A549 (cell line): ENCODE data around the gene CASP7. TPM values are rescaled to one million over a fixed set of nuclear protein-coding genes. Genes with fewer than 3 reads are reported as not detected.

Experiments used
- ATAC-seq, 2 experiments: fragments of 200-7000 bp in 1 of 2; fragments of >200 bp in 1 of 2; cut with Nextera tagmentation in 1 of 2; cut with Tn5 transposase in 1 of 2; 3 replicates each; pipeline versions ENCODE4 v1.8.0 to v1.9.1; 2018 to 2020; ENCODE audit warnings: mild to moderate bottlenecking in 1 of 2, moderate library complexity in 1 of 2
- CTCF ChIA-PET: fragments of 300-600 bp; sonication (Branson Sonifier 250); formaldehyde crosslinking; extraction: SDS; loops from one replicate; lab custom pipeline; 2021; ENCODE audit warnings: antibody characterized with exemption, inconsistent platforms; lab: Yijun Ruan, JAX
- POLR2A ChIA-PET: fragments of 350-600 bp; formaldehyde crosslinking; extraction: SDS; loops from one replicate; lab custom pipeline; 2021; ENCODE audit warnings: antibody characterized with exemption, inconsistent platforms; lab: Yijun Ruan, JAX
- DNase-seq, 2 experiments: peaks; one replicate each; pipeline versions ENCODE4 v3.0.0 to v3.0.0-alpha.2; 2011 to 2016; ENCODE audit warnings: low read depth in 1 of 2, low spot score in 1 of 2
- FAIRE-seq: peaks from 2 replicates; lab custom pipeline; 2011; peaks lifted over from hg19 to GRCh38; lab: Jason Lieb, UNC
- H3K27ac ChIP-seq, 2 experiments: fragments of >200 bp; sonication (Bioruptor Twin); formaldehyde crosslinking; 3 replicates each; pipeline ENCODE4 v1.5.1; 2016 to 2017
- H3K4me1 ChIP-seq: fragments of >200 bp; sonication (Bioruptor Twin); formaldehyde crosslinking; 3 replicates; pipeline ENCODE4 v1.6.1; 2016
- H3K4me2 ChIP-seq: fragments of >200 bp; sonication (Bioruptor Twin); formaldehyde crosslinking; 3 replicates; pipeline ENCODE4 v1.6.1; 2016
- H3K4me3 ChIP-seq: fragments of >200 bp; sonication (Bioruptor Twin); formaldehyde crosslinking; 3 replicates; pipeline ENCODE4 v1.5.1; 2016
- H3K9me3 ChIP-seq: fragments of >200 bp; sonication (Bioruptor Twin); formaldehyde crosslinking; 3 replicates; pipeline ENCODE4 v1.6.1; 2016
- BHLHE40 ChIP-seq: IDR thresholded peaks from 2 replicates; pipeline ENCODE4 v1.6.1; 2012; ENCODE audit warnings: low read depth, low read length, inconsistent platforms
- CBX2 ChIP-seq: fragments of 200-600 bp; sonication (generic); IDR thresholded peaks from 2 replicates; pipeline ENCODE4 v1.6.1; 2016; ENCODE audit warnings: low read depth, mild to moderate bottlenecking, borderline replicate concordance
- EHF ChIP-seq: fragments of 250-450 bp; sonication (Bioruptor Pico); IDR thresholded peaks from 2 replicates; pipeline ENCODE4 v1.5.0; 2020; ENCODE audit warnings: mild to moderate bottlenecking
- EHMT2 ChIP-seq: fragments of 200-600 bp; sonication (generic); IDR thresholded peaks from 2 replicates; pipeline ENCODE4 v1.6.1; 2016; ENCODE audit warnings: antibody characterized with exemption, low read depth, mild to moderate bottlenecking, moderate library complexity
- ELK1 ChIP-seq: fragments of 150-350 bp; IDR thresholded peaks from 2 replicates; pipeline ENCODE4 v1.6.1; 2014; ENCODE audit warnings: low read depth, mild to moderate bottlenecking, low read length
- EP300 ChIP-seq, 2 experiments: fragments of >200 bp; sonication (Bioruptor Twin); formaldehyde crosslinking; IDR thresholded peaks; 2 replicates in 1 of 2; 3 replicates in 1 of 2; pipeline ENCODE4 v1.6.1; 2016 to 2017
- FOXS1 ChIP-seq: fragments of 250-450 bp; sonication (Bioruptor Pico); IDR thresholded peaks from 2 replicates; pipeline ENCODE4 v1.5.0; 2020; ENCODE audit warnings: mild to moderate bottlenecking, moderate library complexity
- HDAC2 ChIP-seq: fragments of 200-600 bp; sonication (generic); IDR thresholded peaks from 2 replicates; pipeline ENCODE4 v1.6.1; 2016
- HOXB13 ChIP-seq: fragments of 250-450 bp; sonication (Bioruptor Pico); IDR thresholded peaks from 2 replicates; pipeline ENCODE4 v1.5.0; 2020; ENCODE audit warnings: low read depth, mild to moderate bottlenecking, moderate library complexity
- JUNB ChIP-seq: fragments of >200 bp; sonication (Bioruptor Twin); formaldehyde crosslinking; IDR thresholded peaks from 2 replicates; pipeline ENCODE4 v1.6.1; 2016
- NFE2L2 ChIP-seq: fragments of 150-350 bp; conservative IDR thresholded peaks from 2 replicates; pipeline ENCODE4 v1.6.1; 2014; ENCODE audit warnings: low read length
- NPAS2 ChIP-seq: fragments of 250-450 bp; sonication (Bioruptor Pico); IDR thresholded peaks from 2 replicates; pipeline ENCODE4 v1.8.0; 2022; ENCODE audit warnings: mild to moderate bottlenecking, moderate library complexity, borderline replicate concordance
- RARB ChIP-seq: fragments of 250-450 bp; sonication (Bioruptor Pico); IDR thresholded peaks from 2 replicates; pipeline ENCODE4 v1.8.0; 2021; ENCODE audit warnings: mild to moderate bottlenecking, moderate library complexity
- TFCP2L1 ChIP-seq: fragments of 250-450 bp; sonication (Bioruptor Pico); IDR thresholded peaks from 2 replicates; pipeline ENCODE4 v1.5.0; 2021; ENCODE audit warnings: mild to moderate bottlenecking
- ZC3H11A ChIP-seq: fragments of 450-650 bp; IDR thresholded peaks from 2 replicates; pipeline ENCODE4 v1.6.1; 2014; ENCODE audit warnings: antibody characterized with exemption, mild to moderate bottlenecking
- ZSCAN20 ChIP-seq: fragments of 250-450 bp; sonication (Bioruptor Pico); IDR thresholded peaks from 2 replicates; pipeline ENCODE4 v1.8.0; 2022; ENCODE audit warnings: mild to moderate bottlenecking, moderate library complexity
- WGBS: methylation state at CpG from one replicate; pipeline ENCODE4 v1.1.6; 2017; ENCODE audit errors: missing lambda C conversion rate; 5-methylcytosine and 5-hydroxymethylcytosine counted together
- polyA plus RNA-seq, 4 experiments: library from polyadenylated mRNA; depleted of rRNA in 3 of 4; stranded (reverse); fragments of >200 nt; fragmentation: RNase III in 1 of 4; extraction: RNeasy Plus Mini Kit Qiagen cat#74134 plus additional on column Dnase treatment in 1 of 4; gene quantifications; 2 replicates in 3 of 4; 3 replicates in 1 of 4; pipeline ENCODE4 v1.2.3, GENCODE V29; 2011 to 2017
- TF ChIP-seq, protein P1 (sequence below): IDR thresholded peaks from 2 replicates; pipeline ENCODE4 v1.6.1; 2012
- TF ChIP-seq, protein P2 (sequence below): IDR thresholded peaks from 2 replicates; pipeline ENCODE4 v1.6.1; 2012; ENCODE audit warnings: low read depth, borderline replicate concordance

Gene CASP7
- polyA plus RNA-seq, 2 of the 4 experiments (the other 2 are of a cell fraction), result 22.6 to 29.7 TPM

- ATAC-seq, result no peak
Observed at GRCh38 chr10:113690749-113691148, 11.0 kb downstream of the CASP7 start.

GRCh38 chr10:113691381-113691780 lies 11.7 kb downstream of the CASP7 start:
- no peak for FAIRE-seq
- TF ChIP-seq HDAC2, result no peak
- Histone ChIP-seq H3K9me3 (peaks cover 30% of the 10 kb centered on the region), H3K27ac (no peak overlapping the region), H3K4me2 (no peak overlapping the region), H3K4me3 (no peak overlapping the region), H3K4me1 (no peaks in the 10 kb centered on the region)
- POLR2A ChIA-PET, result no interaction called here
- no peak for DNase-seq
- WGBS, result 71% methylated on average over 2 of the region's 2 CpGs
- no peak for ATAC-seq
- CTCF ChIA-PET, result interaction anchor here (1.0 to 6.4 kb wide), 4 partner anchors 11 to 412 kb away, joined by 3 to 38 read pairs (median 10); partner anchors contain the start of gene CASP7

More at GRCh38 chr10:113690749-113691148, 11.0 kb downstream of the CASP7 start:
- Histone ChIP-seq H3K9me3 (peaks cover 30% of the 10 kb centered on the region), H3K4me3 (no peak overlapping the region), H3K27ac (no peak overlapping the region), H3K4me1 (no peaks in the 10 kb centered on the region), H3K4me2 (no peak overlapping the region)
- DNase-seq (no peak), FAIRE-seq (no peak)
- ChIA-PET CTCF (interaction anchor here (1.0 to 6.4 kb wide), 3 partner anchors 11 to 24 kb away, joined by 3 to 38 read pairs (median 11); partner anchors contain the start of gene CASP7), POLR2A (no interaction called here)
- WGBS, result 65% methylated on average over 3 of the region's 3 CpGs
- TF ChIP-seq CBX2 (no peak), RARB (no peak), EP300 (IDR thresholded peaks at IDR 0.05) (no peak), JUNB (no peak), ELK1 (no peak)

DNA sequence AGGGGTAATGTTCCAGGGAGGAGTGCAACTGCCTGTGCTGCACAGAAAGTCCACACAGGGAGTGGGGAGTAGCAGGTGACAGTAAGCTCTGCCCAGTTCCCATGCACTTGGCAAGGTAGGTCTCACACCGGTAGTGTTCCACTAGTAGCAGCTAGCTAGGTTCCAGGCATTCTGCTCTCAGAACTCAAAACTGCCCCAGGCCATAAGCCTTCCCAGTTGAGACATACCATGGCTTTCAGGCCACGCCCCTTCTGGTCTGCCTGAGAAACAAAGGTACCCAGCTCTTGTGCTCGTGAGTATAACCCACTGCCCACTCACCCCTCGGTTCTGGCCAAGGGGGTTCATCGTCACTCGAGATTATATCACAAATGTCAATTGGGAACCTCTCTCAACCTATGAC lies 12.6 kb downstream of the CASP7 start:
- H3K4me1 ChIP-seq, result no peaks in the 10 kb centered on the region
- DNase-seq (no peak), ATAC-seq (no peak), FAIRE-seq (no peak)
- ChIA-PET POLR2A (no interaction called here), CTCF (interaction anchor here (2.4 to 6.4 kb wide), 3 partner anchors 12 to 411 kb away, joined by 9 to 38 read pairs (median 11); partner anchors contain the start of gene CASP7)
- no peak overlapping the region for H3K27ac ChIP-seq
- 83% methylated on average over 6 of the region's 6 CpGs for WGBS
- TF ChIP-seq JUNB (no peak), NFE2L2 (no peak), HDAC2 (no peak), ZSCAN20 (CRISPR knock-in tag) (no peak)
- TF ChIP-seq, protein P1, sequence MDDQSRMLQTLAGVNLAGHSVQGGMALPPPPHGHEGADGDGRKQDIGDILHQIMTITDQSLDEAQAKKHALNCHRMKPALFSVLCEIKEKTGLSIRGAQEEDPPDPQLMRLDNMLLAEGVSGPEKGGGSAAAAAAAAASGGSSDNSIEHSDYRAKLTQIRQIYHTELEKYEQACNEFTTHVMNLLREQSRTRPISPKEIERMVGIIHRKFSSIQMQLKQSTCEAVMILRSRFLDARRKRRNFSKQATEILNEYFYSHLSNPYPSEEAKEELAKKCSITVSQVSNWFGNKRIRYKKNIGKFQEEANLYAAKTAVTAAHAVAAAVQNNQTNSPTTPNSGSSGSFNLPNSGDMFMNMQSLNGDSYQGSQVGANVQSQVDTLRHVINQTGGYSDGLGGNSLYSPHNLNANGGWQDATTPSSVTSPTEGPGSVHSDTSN, result no peak
- H3K4me2 ChIP-seq, result no peak overlapping the region
- peaks cover 25% of the 10 kb centered on the region for H3K9me3 ChIP-seq
- no peak overlapping the region for H3K4me3 ChIP-seq

- Histone ChIP-seq H3K4me3 (no peak overlapping the region), H3K4me1 (no peaks in the 10 kb centered on the region), H3K4me2 (no peak overlapping the region), H3K9me3 (peaks cover 23% of the 10 kb centered on the region), H3K27ac (no peak overlapping the region)
- FAIRE-seq (no peak), ATAC-seq (no peak), DNase-seq (no peak)
- CTCF ChIA-PET, result interaction anchor here (0.7 to 6.4 kb wide), 5 partner anchors 12 to 410 kb away, joined by 3 to 38 read pairs (median 3); no protein-coding TSS in a partner anchor
- 74% methylated on average over 2 of the region's 2 CpGs for WGBS
- no peak for TF ChIP-seq NPAS2 (CRISPR knock-in tag)
- TF ChIP-seq ZSCAN20 (CRISPR knock-in tag), result no peak
- no peak for TF ChIP-seq EHMT2
- TF ChIP-seq FOXS1, result no peak
- no peak for TF ChIP-seq EHF (CRISPR knock-in tag)
- no peak for TF ChIP-seq CBX2
- TF ChIP-seq BHLHE40, result no peak
- TF ChIP-seq, protein P2, sequence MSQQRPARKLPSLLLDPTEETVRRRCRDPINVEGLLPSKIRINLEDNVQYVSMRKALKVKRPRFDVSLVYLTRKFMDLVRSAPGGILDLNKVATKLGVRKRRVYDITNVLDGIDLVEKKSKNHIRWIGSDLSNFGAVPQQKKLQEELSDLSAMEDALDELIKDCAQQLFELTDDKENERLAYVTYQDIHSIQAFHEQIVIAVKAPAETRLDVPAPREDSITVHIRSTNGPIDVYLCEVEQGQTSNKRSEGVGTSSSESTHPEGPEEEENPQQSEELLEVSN, result no peak
- TF ChIP-seq ZC3H11A, result no peak
- no peak for TF ChIP-seq TFCP2L1 (CRISPR knock-in tag)
- no peak for TF ChIP-seq NFE2L2
- no peak for TF ChIP-seq HOXB13 (CRISPR knock-in tag)
- POLR2A ChIA-PET, result no interaction called here
Observed at GRCh38 chr10:113693348-113693747, 13.6 kb downstream of the CASP7 start.
